ENCODE measurements around the gene TLR8.

TLR8 gene

GRCh38 chrX:12970691-12971202, 64.3 kb downstream of the TLR8 start:
- DNase-seq, result peak; percentile 41

DNA sequence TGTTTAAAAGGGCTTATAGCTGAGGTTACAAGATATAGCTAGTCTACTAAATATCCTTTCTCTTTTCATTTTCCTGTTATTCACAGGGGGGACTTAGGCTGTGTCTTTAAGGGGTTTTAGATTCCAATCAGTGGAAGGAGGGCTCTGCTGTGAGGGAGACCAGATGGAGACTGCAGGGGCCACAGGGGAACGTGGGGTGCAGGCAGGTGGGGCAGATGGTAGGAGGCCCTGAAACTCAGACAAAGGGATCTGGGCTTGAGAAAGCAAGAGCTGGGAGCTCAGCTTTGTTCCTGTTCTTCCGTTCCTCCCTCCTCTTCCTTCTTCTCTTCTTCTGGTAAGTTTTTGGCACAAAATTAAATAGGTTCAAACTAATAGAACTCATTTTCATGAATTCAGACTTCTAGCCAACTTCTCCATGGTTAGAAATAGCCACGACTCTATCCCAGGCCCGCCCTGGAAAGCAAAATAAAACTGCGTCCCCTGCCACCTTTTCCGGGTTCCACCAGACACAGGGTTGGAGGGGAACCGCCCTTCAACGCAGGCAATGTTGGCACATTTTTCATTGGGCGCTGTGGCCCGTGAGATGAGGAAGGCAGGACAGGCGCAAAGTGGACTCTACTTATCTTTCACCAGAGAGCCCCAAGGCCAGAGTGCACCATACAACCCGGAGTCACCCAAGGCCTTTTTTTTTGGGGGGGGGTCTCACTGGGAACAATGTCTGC, 65.0 kb downstream of the TLR8 start:
- no peak for DNase-seq

GRCh38 chrX:12972243-12972642, 65.8 kb downstream of the TLR8 start:
- DNase-seq, result no peak

All from GOT3 (cell line).